ENCODE data around the gene SBSN. TPM values are rescaled to one million over a fixed set of nuclear protein-coding genes. Genes with fewer than 3 reads are reported as not detected.

SBSN gene
- total and polyA plus RNA-seq, 9 of the 15 experiments (the other 6 are each of a cell fraction or from before 2014, with no cell fraction given): 0.05 TPM; not detected in 8

DNA sequence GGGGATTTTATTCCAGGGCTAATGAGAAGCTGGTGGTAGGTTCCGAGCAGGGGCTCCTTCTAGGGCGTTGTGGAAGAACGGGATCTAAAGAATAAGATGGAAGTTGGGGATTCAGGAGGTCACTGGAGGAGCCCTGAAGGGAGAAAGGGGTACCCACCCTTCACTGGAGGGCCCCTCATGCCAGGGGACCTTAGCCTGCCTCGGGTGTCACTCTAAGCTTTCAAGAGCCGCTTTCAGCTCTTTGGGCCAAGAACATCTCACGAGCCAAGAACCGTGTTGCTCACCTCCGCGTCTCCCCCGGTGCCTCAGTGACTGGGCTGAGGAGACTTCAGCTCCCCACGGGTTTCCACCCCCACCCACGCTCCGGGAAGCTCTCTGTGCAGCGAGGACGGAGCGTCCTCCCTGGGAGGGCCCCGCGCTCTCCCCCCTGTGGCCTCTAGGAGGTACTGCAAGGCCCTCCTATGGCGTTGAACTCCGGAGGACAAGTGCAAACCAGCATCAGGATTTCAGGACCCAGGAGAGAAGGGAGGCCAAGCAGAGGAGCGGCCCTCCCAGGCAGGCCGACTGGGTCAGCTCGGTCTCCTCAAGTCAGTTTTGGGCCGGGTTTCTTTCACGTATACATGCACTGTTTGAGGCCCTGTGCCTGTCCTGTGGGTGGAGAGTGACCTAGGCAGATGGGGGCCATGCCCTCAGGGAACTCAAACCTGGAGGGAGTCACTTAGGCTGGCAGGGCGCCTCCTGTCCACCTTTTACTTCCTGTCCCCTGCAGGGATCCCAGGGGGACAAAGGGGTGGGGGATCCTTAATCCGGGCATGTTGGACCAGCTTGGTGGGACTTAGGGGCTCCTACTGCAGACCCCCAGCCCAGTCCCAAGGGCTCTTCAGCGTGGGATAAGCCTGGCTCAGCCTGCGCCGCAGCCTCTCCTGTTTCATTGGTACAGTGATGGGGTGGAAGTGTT, 32.7 kb downstream of the SBSN start (continued):
- TF ChIP-seq, protein P1, sequence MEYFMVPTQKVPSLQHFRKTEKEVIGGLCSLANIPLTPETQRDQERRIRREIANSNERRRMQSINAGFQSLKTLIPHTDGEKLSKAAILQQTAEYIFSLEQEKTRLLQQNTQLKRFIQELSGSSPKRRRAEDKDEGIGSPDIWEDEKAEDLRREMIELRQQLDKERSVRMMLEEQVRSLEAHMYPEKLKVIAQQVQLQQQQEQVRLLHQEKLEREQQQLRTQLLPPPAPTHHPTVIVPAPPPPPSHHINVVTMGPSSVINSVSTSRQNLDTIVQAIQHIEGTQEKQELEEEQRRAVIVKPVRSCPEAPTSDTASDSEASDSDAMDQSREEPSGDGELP (CRISPR knock-in tag; IDR thresholded peaks at IDR 0.05; ENCODE audit: borderline replicate concordance): 0 out of 2 replicates have a peak, but pooled peaks have one; percentile 37
- TF ChIP-seq EGR1 (conservative IDR thresholded peaks at IDR 0.05): peak; percentile 92
- no peak for TF ChIP-seq ZNF668 (CRISPR knock-in tag; IDR thresholded peaks at IDR 0.05)

DNA sequence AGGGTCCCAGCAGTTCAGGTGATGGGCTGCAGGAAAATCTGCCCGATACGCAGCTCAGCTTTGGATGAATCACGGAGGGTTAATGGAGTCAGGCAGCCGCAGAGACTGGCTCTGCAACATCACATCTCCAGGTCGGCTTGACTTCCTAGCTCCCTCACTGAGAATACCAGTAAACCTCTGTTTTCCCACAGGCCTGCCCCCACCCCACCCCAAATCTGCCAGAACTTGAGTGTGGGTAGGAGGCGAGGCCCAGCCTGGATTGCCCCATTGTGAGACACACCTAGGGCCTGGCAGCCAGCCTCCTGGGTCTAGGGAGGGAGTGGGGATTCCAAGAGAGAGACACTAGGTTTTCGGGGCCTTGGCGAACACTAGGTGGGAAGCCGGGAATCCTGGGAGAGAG, 34.1 kb downstream of the SBSN start:
- Histone ChIP-seq H3K4me1 (replicated peaks in 1 of 2; ENCODE audit: control insufficient read depth in 2 of 2, insufficient read depth in 2 of 2, low read length in 2 of 2) (peaks cover 5 to 15% of the 10 kb centered on the region in 2 experiments; a peak in 4 of 5 replicates), H3K27me3 (ENCODE audit: control insufficient read depth in 2 of 2, insufficient read depth in 2 of 2, low read length in 2 of 2) (peaks cover 34 to 80% of the 10 kb centered on the region in 2 experiments), H3K36me3 (ENCODE audit: control insufficient read depth, insufficient read depth, low read length) (no peaks in the 10 kb centered on the region), H3K9me1 (ENCODE audit: control insufficient read depth, insufficient read depth, low read length) (no peaks in the 10 kb centered on the region), H2AFZ (ENCODE audit: low read depth, low read length) (no peak overlapping the region), H3K27ac (ENCODE audit: extremely low read depth, low read depth, low read length) (no peak overlapping the region), H3K4me2 (ENCODE audit: insufficient read depth, low read length) (no peak overlapping the region), H4K20me1 (replicated peaks; ENCODE audit: control insufficient read depth, insufficient read depth, low read length) (peaks cover 3% of the 10 kb centered on the region; the same call in 1 of the 2 replicates), H3K9ac (ENCODE audit: insufficient read depth in 1 of 2, low read depth in 2 of 2, low read length in 2 of 2) (no peak overlapping the region), H3K4me3 (no peak overlapping the region), H3K9me3 (replicated peaks; ENCODE audit: control insufficient read depth, insufficient read depth, low read depth, low read length) (no peaks in the 10 kb centered on the region), H3K79me2 (ENCODE audit: control insufficient read depth, insufficient read depth, low read length) (no peaks in the 10 kb centered on the region)
- intact Hi-C loops (cut with micrococcal nuclease) (no loop called here), in situ Hi-C loops (cut with MboI) (no loop called here)
- ATAC-seq: no peak
- DNase-seq (ENCODE audit: extremely low read depth in 1 of 4, low spot score in 3 of 4): no peak
- 15% methylated on average over 9 of the region's 9 CpGs for WGBS (ENCODE audit: insufficient coverage, low coverage, missing lambda C conversion rate)
- no TSS peak for BruUV-seq (replicated peaks)
- FAIRE-seq: no peak
- POLR2A ChIA-PET: no interaction called here
- TF ChIP-seq NR3C1 (CRISPR knock-in tag; IDR thresholded peaks at IDR 0.05): no peak
- TF ChIP-seq, protein P2, sequence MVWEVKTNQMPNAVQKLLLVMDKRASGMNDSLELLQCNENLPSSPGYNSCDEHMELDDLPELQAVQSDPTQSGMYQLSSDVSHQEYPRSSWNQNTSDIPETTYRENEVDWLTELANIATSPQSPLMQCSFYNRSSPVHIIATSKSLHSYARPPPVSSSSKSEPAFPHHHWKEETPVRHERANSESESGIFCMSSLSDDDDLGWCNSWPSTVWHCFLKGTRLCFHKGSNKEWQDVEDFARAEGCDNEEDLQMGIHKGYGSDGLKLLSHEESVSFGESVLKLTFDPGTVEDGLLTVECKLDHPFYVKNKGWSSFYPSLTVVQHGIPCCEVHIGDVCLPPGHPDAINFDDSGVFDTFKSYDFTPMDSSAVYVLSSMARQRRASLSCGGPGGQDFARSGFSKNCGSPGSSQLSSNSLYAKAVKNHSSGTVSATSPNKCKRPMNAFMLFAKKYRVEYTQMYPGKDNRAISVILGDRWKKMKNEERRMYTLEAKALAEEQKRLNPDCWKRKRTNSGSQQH (CRISPR knock-in tag; IDR thresholded peaks at IDR 0.05): no peak
- TF ChIP-seq HNRNPL (IDR thresholded peaks at IDR 0.05; ENCODE audit: low read depth, low read length): no peak
- CTCF ChIA-PET (ENCODE audit: low intra/inter-chr PET ratio): interaction anchor here (2.3 kb wide), 1 partner anchor 141 kb away, joined by 17 read pairs; no protein-coding TSS in a partner anchor

Measured in K562 (cell line).